Inflammatory macrophage treated with lipopolysaccharide for 1 hour (primary cell): Measurements from ENCODE around the gene PWWP2B.

Experiments used
- DNase-seq, 2 donors: peaks; one replicate each; pipeline ENCODE4 v3.0.0-alpha.2; 2020 to 2022

Gene PWWP2B

GRCh38 chr10:132420469-132420980 lies 23.5 kb downstream of the PWWP2B start:
- peak; percentile 34 to 55 for DNase-seq

- DNase-seq, result peak; percentile 65
Observed at GRCh38 chr10:132420981-132421846, 24.2 kb downstream of the PWWP2B start.

GRCh38 chr10:132421847-132422751 lies 25.1 kb downstream of the PWWP2B start:
- no peak for DNase-seq

GRCh38 chr10:132422903-132423825 lies 26.2 kb downstream of the PWWP2B start:
- DNase-seq, result peak; percentile 51 to 62

- no peak for DNase-seq
Observed at GRCh38 chr10:132423966-132424861, 27.2 kb downstream of the PWWP2B start.

- no peak for DNase-seq
Observed at GRCh38 chr10:132425029-132425756, 28.2 kb downstream of the PWWP2B start.

- DNase-seq, result no peak
Observed at GRCh38 chr10:132425757-132426155, 28.8 kb downstream of the PWWP2B start.

GRCh38 chr10:132427006-132427771 lies 30.2 kb downstream of the PWWP2B start:
- DNase-seq, result no peak

GRCh38 chr10:132427939-132428367 lies 31.0 kb downstream of the PWWP2B start:
- DNase-seq, result no peak

GRCh38 chr10:132428486-132428995 lies 31.5 kb downstream of the PWWP2B start:
- DNase-seq, result no peak

GRCh38 chr10:132429281-132430230 lies 32.6 kb downstream of the PWWP2B start:
- DNase-seq, result no peak

- DNase-seq, result no peak
Observed at GRCh38 chr10:132430231-132430743, 33.3 kb downstream of the PWWP2B start.

GRCh38 chr10:132430861-132431271 lies 33.9 kb downstream of the PWWP2B start:
- no peak for DNase-seq

GRCh38 chr10:132431537-132432175 lies 34.7 kb downstream of the PWWP2B start:
- DNase-seq, result no peak

- no peak for DNase-seq
Observed at GRCh38 chr10:132432176-132432540, 35.2 kb downstream of the PWWP2B start.

GRCh38 chr10:132433671-132434340 lies 36.8 kb downstream of the PWWP2B start:
- DNase-seq, result no peak
